DMS153 treated with DMSO at 0.1 percent for 48 hours (cell line): ENCODE measurements around the gene CDH12.

ENCODE experiments used
- DNase-seq: peaks from one replicate; lab custom pipeline; 2025; ENCODE audit not compliant: unreplicated experiment; lab: John Stamatoyannopoulos, UW

The CDH12 gene

DNA sequence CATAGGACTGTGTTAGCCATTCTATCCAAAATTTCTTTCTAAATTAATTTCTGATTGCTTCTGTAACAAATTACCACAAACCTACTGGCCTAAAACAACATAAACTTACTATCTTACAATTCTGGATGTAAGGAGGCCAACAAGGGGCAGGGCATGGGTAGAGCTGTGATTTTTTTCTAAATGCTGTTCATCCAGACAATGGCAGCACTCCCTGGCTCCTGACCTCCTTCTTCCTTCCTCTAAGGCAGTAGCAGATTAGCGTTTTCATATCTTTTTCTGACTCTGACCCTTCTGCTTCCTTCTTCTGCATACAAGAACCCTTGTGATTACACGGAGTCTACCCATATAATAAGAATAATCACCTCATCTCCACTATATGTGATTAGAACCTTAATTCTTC lies 1005.8 kb downstream of the CDH12 start:
- no peak for DNase-seq

DNA sequence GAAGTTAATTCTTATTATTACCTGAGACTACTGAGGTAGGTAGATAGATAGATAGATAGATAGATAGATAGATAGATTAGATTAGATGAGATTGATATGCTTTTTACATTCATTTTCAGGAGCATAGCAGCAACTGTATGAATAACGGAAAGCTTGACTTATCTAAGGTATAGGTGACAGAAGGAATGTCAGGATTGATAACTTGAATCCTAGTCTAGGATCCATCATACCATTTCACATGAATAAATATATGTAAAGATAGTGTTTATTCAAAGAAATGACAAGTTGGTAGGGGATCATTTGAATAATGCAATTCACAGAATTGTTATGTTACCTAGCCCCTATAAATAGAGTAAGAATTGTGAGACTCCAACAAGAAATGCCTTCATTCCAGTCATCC lies 1008.2 kb downstream of the CDH12 start:
- no peak for DNase-seq

DNA sequence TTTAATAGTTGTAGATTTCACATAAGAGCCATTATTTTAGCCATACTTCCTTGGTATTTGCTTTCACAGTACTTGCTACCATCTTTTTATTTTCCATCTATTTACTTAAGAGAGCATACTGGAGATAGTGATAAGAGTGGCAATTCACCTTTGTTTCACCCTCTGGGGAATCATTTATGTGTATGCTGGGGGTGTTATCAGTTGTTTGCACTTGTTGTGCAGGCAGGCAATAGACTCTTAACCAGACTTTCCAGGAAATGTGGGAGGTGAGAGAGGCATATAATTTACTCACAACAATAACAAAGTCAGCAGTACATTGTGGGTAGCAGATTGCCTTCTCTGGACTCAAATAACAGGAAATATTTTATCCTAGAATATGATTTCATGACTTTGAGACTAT lies 1018.3 kb downstream of the CDH12 start:
- DNase-seq: peak; percentile 67

DNA sequence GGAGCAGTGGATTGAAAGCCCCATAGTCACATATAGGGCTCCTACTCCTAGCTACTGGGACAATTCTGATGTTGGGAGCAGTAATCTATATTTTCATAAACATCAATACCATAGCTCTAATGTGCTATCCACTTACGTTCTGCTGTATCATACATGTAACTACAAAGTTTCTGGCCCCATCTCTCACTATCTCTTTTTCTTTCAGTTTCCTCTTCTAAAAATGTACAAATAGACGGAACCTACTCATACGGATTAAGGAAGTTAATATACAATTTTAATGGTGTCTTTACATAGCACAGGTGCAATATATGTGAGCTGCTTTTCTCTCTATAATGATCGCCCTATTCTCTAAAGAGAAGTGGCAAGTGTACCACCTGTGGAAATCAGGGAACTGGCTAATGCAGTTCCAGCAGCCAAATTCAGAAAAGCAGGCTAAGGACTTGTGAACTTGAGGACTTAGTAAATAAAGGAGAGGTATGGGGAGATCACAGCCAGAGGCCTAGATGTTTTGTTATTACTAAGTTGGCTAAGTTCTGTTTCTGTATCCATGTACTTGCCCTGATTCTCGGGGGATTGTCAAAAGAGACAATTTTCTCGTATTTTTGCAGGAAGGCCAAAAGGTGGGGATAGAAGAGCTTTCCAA lies 1021.9 kb downstream of the CDH12 start:
- DNase-seq: no peak

DNA sequence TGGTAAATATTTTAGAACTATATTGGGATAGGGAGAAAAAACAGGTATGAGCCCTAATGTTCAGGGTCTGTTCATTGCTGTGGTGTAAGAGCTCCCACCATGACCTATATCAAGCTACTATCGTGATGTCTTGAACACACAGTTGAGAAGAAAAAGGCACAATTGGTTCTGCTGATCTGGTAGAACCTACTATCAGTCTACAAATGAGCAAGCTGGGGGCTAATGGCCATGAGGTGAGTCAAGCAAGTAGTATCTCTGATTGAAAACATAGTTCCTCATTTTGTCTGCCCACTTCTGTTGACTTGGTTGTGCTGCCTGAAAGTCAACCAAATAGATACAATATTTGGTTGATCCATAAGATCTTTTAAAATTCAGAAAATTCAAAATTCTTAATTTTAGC lies 1026.3 kb downstream of the CDH12 start:
- no peak for DNase-seq

DNA sequence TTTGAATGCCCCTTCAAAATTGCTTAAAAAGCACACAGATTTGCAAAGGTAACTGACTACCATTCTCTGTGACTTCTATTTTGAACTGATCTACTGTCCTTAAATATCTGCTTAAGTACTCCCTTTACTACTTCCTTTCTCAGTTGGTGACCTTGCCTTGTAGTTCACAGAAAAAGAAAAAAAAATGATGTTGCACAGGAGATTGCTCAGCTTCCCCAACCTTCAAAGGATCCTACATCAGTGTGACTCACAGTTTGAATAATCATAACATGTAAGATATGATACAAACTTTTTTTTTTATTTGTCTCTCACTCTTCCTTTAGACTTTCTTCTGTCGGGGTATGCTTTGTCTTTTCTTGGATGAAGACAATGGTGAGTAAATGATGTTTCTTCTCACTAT lies 1029.6 kb downstream of the CDH12 start:
- DNase-seq: no peak

DNA sequence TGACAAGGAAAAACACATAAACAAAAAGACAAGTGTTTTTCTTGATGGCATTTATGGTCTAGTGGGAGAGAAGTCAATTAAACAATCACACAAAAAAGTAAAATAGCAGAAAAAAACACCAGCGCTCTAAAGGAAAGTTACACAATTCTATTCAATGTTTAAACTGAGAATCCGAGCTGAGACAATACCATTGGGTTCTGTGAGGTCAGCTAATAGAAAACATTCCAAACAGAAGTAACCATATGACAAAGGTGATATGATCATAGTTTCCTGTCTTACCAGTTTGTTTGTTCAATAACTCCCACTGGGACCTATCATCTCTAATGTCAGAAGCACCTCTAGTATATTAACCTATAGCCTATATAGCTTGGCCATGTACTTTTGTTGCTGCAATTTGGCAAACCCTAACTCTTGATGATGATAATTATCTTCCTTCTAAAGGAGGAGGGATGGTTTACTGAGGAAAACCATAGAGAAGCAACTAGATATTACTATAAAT lies 1030.0 kb downstream of the CDH12 start:
- peak; percentile 41 for DNase-seq

DNA sequence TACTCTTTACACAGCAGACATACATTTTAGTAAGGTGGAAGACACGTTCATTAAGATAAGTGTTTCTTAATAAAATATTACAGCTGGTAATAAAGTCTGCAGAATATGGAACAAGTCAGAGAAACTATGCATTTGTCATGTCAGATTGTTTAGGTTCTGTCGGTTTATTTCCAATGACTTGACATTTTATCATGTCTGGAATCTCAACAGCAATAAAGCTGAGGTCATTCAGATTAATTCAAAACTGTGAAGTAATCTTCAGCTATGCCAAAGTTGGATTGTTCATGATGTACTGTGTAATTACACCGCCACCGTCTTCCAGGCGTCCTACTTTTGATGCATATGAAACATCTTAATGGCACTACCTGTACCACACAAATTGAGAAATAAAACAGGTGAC lies 1032.6 kb downstream of the CDH12 start:
- DNase-seq: no peak

DNA sequence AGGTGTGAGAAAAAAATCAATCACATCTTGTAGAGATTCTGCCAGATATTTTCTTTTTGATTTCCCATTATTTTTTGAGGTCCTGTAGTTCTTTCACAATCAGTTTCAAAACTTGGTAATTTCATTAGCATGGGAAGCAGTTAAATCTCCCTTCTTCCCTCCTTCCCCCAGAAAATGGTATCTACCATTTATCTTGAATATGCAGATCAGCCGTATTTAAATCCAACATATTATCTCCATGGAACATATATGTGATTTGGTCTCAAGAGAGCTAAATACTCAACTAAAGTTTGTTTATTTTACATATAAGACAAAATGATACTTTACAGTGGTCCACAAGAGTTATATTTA lies 1034.8 kb downstream of the CDH12 start:
- DNase-seq: no peak

DNA sequence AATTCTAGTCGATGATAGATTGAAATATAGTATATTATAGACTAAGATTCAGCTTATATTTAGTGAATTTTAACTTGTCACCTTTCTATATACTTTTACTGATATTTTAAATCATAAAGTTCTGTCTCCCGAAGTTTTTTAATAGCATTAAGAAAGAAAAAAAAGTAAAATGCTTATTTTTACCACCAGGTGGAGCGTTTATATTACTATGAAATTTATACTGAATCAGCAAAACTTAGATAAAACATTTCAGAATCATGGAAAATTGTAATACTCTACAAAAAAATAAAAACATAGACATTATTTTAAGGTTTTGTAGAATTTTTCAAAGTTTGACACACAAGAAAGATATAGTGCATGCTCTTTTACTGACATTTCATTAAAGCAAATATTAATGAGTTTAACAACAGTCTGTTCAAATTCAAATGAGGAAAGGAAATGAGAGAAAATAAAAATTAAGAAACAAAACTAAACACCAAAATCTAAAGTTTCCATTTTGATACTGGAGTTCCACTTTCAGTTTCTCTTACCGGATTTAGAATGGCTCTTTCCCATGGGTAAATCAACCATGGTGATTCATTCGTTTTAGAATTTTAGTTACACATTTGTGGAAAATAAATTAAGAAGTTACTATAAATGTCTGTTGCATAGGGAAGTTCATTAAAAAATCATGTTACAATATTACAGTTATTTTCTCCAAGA lies 1035.3 kb downstream of the CDH12 start:
- peak; percentile 39 for DNase-seq

DNA sequence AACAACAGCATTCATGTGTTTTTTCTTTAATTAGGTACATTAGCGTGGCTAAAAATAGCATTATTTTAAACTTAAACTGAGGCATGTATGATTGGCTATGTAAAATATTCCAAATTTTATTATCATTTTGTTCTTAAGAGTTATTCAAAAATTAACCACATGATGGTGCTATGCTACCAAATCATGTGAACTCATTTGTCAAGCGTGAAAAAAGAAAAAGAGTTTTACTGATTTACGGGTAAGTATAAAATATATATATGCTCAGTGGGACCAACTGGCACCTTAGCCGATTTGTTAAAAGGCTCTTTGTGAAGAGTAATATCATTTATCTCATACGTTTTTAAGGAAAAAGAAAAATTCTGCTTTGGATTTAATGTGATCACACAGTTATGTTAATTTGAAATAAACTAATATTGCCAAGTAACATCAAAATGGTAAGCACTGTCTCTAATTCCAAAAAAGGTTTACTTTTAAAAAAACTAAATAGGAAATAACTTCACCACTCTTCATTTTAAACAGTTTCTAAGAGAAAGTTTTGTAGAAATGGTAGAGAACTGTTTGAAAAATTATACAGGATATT lies 1042.3 kb downstream of the CDH12 start:
- DNase-seq: peak; percentile 45

DNA sequence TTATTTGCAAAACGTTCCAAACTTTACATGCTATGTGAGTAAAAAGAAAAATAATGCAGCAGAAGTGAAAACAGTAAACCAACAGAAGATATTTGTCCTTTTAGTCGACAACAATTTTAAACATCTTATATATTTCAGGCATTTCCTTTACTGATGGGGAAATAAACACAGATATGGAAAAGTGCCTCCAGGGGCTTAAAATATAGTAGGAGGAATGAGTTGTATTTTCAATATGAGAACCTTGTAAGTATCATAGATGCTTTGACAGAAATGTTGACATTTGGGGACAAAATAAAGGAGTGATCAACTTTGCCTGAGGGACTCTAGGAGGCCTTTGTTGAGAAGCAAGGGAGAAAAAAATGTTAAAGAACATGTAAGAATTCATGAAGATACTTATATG lies 1043.5 kb downstream of the CDH12 start:
- DNase-seq: no peak

DNA sequence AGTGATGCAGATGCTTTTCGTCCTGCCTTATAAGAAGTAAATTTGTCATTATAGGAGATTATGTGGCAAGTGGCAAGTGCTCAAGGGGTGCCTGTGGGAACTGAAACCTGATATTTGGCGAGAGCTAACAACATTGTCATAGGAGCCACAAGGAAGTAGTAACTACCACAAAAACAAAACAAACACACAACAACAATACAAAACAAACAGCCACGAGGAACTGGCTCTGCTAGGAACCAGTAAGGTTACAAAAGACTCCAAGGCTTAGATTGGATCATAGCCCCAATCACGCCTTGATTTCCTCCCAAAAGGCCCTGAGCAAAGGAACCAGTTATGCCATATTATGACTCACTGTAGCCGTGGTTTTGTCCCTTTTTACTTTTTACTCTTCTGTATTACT lies 1045.2 kb downstream of the CDH12 start:
- peak; percentile 23 for DNase-seq

DNA sequence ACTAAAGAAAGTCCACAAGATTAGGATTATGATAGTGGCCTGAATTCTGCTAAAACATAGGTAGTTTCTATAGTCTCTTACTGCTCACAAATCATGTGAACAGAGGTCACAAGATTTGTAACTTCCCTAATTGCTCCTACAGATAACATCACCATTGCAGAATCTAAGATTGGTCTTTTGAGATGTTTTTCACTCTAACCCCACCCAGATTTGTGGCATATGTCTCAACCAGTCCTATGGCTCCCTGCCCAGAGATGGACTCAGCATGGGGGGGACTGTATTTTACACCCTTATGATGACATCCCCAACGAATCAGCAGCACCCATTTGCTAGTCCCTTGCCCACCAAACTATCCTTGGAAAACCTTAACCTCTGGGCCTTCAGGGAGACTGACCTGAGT lies 1046.2 kb downstream of the CDH12 start:
- no peak for DNase-seq

DNA sequence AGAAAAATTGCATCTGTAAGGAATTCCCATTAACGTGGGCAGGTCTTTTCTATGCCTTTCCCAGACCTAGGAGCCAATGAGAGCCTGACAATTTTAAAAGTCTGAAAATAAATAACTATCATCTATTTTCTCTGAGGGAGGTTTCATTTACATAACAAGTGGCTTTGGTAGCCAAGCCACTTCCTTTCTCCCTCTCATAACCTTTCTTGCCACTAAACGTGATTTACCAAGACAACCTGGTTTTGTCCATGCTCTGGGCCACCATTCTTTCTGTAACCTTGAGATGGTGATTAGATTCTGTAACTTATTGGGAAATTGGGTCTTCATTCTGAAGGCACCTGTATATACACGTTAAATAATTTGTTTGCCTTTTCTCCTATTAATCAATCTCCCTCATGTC lies 1046.9 kb downstream of the CDH12 start:
- no peak for DNase-seq

DNA sequence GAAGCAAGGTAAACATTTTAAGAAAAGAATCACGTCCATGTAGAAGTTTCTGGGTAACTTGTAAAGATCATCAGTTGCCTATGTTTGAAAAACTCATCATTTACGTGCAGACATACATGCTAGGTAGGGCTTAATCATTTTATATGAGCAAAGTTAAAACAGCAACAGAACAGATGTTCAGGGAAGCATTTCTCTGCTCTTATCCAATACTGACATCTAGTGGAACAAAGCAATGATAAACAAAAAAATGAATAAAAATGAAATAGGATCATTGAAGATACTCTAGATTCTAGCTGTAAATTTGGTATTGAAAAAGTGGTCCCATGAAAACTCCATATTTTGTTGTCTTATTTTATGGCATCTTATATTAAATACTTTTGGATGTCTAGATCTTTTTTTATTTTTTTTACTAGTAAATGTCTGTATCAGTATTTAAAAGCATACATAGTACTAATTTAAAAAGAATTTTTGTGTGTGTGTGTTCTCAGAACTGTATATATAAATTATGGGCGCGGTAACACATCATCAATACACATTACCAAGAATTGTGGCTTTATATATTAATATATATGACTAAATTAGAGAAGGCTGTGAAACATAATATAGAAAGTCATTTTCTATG lies 1050.2 kb downstream of the CDH12 start:
- peak; percentile 48 for DNase-seq

DNA sequence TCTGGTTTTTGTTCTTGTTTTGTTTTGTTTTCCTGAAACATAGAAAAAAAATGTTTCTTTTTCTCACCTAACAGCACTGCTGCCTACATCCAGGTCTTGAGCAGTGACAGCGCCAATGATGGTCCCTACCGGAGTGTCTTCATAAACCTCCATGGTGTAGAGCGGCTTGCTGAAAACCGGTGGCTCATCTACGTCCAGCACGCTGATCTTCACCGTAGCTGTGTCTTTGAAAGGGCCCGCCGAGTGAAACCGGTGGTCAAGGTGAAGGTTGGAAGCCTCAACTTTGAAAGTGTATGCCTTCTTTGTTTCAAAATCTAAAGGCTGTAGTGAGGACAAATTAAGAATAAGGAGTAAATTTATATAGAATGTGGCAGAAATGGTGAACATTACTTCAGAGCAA lies 1051.0 kb downstream of the CDH12 start:
- DNase-seq: no peak

DNA sequence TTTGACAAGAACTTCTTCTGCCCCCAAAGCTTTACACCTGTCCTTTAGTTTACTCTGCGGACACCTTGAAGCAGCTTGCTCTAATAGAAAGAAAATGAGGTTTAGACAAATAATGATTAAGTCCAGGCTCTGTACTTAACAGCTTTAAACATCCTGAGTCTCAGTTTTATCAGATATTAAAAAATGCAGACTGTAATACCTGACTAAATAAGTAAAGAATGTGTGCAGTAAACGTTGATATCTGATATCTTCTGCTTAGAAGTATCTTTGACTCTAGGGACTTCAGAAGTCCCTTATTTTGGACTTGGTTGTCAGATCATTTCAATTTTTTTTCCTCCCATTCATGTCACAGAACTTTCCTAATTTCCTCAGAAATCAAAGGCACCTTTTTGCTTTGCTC lies 1060.4 kb downstream of the CDH12 start:
- no peak for DNase-seq

DNA sequence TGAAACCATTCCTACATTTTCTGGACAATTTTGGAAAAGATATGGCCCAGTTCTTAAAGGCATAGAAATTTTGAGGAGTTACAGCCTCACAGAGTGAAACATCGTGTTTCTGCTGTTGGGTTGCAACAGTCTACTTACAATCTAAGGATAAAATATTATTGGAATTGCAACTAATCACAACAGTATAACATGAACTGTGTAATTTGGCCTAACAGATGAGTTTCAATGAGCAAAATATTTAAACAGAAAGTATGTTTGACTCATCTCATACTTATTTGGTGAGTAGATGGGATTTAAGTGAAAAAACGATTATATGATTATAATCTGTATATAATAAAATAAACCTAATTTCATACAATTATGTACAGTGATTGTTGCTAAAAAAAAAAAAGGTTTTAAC lies 1061.8 kb downstream of the CDH12 start:
- DNase-seq: no peak

DNA sequence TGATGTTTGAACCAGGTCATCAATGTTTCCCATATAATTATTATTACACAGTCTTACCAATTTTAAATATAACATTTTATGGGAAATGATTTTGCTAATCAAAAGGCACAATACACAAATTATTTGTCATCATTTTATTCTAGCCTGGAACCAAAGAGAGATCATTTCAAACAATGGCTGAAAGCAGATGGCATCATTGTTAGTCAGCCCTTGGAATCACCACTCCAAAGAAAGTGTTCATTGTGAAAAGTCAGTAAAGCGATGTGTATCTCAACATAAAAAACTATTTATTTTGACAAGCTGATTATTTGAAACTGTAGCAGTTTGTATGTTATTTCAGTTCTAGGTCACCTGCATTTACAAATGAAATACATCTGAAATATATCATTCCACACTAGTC lies 1068.7 kb downstream of the CDH12 start:
- DNase-seq: no peak

DNA sequence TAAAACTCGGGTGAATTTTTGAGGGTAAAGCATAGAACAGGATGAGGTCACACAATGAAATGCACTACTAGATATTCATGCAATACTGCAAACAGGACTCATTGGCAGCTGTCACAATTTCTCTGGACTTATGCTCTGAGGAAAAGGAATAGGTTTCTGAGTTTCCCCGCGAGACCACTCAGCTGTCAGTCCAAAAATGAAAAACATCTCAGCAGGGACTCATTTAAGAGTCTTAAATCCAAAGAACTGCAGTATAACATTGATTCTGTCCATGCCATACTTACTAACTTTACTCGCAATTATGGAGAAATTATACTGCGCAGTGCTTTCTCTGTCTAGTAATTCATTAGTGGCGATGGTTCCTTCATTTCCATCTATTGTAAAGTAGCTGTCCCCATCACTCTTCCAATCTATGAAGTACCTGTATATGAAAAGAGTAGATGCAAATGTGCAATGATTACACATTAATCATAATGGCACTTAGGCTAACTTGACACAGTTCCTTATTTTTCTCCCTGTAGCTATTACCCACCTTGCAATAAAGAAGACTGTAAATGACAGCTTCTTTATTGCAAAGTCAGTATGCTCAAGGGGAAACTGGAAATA lies 1070.0 kb downstream of the CDH12 start:
- no peak for DNase-seq

DNA sequence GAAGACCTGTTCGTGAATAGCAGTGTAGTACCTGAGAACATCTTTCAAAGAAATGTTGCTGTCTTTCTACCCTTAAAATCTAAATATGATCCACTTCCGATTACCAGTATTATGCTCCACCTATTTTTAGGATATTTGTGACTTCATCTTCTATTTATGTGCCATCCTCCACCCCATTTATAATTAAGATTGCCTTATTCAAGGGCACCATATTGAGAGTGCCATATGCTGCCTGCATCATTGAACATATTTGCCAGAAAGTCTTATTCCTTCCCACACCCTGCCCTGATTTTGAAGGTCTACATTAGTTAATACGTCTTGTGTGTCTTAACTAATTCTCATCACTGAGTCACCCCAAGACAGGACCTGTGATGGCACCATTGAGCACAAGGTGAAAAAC lies 1076.7 kb downstream of the CDH12 start:
- no peak for DNase-seq
